ENCODE results near the gene ARRB1. TPM values are rescaled to one million over a fixed set of nuclear protein-coding genes. Genes with fewer than 3 reads are reported as not detected.

Gene ARRB1
- total RNA-seq, 1 donor from 2014 or later, result 6.7 TPM

- no peak for DNase-seq (ENCODE audit: low read depth)
Observed at GRCh38 chr11:75248924-75249256, 102.6 kb downstream of the ARRB1 start.

GRCh38 chr11:75246671-75247350, 104.7 kb downstream of the ARRB1 start:
- DNase-seq (ENCODE audit: low read depth), result no peak

GRCh38 chr11:75246006-75246670, 105.3 kb downstream of the ARRB1 start:
- DNase-seq (ENCODE audit: low read depth), result no peak

- DNase-seq (ENCODE audit: low read depth), result no peak
Observed at GRCh38 chr11:75245356-75246005, 106.0 kb downstream of the ARRB1 start.

- DNase-seq (ENCODE audit: low read depth), result no peak
Observed at GRCh38 chr11:75244052-75244814, 107.2 kb downstream of the ARRB1 start.

GRCh38 chr11:75242722-75243600, 108.5 kb downstream of the ARRB1 start:
- DNase-seq (ENCODE audit: low read depth), result no peak

- no peak for DNase-seq (ENCODE audit: low read depth)
Observed at GRCh38 chr11:75241906-75242644, 109.4 kb downstream of the ARRB1 start.

GRCh38 chr11:75241036-75241905, 110.2 kb downstream of the ARRB1 start:
- DNase-seq (ENCODE audit: low read depth), result peak; percentile 58

GRCh38 chr11:75240311-75241035, 111.0 kb downstream of the ARRB1 start, which contains the start of gene TPBGL:
TSS of gene TPBGL (plus strand) at chr11:75240774. CDS start at chr11:75241050, 276 bp downstream.
- DNase-seq (ENCODE audit: low read depth), result no peak

GRCh38 chr11:75239531-75240290, 111.8 kb downstream of the ARRB1 start:
- DNase-seq (ENCODE audit: low read depth), result no peak

- no peak for DNase-seq (ENCODE audit: low read depth)
Observed at GRCh38 chr11:75238595-75239440, 112.6 kb downstream of the ARRB1 start.

GRCh38 chr11:75237050-75237449, 114.4 kb downstream of the ARRB1 start:
- no peak for DNase-seq (ENCODE audit: low read depth)

GRCh38 chr11:75236062-75236461, 115.4 kb downstream of the ARRB1 start:
- no peak for DNase-seq (ENCODE audit: low read depth)

GRCh38 chr11:75233754-75234172, 117.7 kb downstream of the ARRB1 start:
- peak; percentile 76 for DNase-seq (ENCODE audit: low read depth)

GRCh38 chr11:75230621-75231020, 120.8 kb downstream of the ARRB1 start:
- no peak for DNase-seq (ENCODE audit: low read depth)

GRCh38 chr11:75229466-75229865, 122.0 kb downstream of the ARRB1 start:
- DNase-seq (ENCODE audit: low read depth), result no peak

GRCh38 chr11:75225794-75226193, 125.7 kb downstream of the ARRB1 start:
- DNase-seq (ENCODE audit: low read depth), result no peak

Data from renal cortical epithelial cell (primary cell).